GM19467 (cell line): Measurements from ENCODE around the gene PARVG.

Experiments
- ATAC-seq: cut with Tn5 transposase; IDR thresholded peaks from one replicate; pipeline ENCODE4 v1.9.1; 2021; ENCODE audit warnings: mild to moderate bottlenecking, moderate library complexity; ENCODE audit not compliant: unreplicated experiment

PARVG gene

GRCh38 chr22:44195189-44195871 lies 14.6 kb downstream of the PARVG start:
- no peak for ATAC-seq

- ATAC-seq: no peak
These were observed 15.5 kb downstream of the PARVG start for GRCh38 chr22:44196241-44196640.

GRCh38 chr22:44196731-44197131 lies 16.0 kb downstream of the PARVG start:
- no peak for ATAC-seq

GRCh38 chr22:44197271-44197670 lies 16.5 kb downstream of the PARVG start:
- ATAC-seq: no peak

GRCh38 chr22:44199164-44199563 lies 18.4 kb downstream of the PARVG start:
- no peak for ATAC-seq

- no peak for ATAC-seq
These were observed 19.1 kb downstream of the PARVG start for GRCh38 chr22:44199866-44200265.

- no peak for ATAC-seq
These were observed 19.7 kb downstream of the PARVG start for GRCh38 chr22:44200451-44200850.

- ATAC-seq: no peak
These were observed 20.3 kb downstream of the PARVG start for GRCh38 chr22:44200855-44201550.

GRCh38 chr22:44201665-44202064 lies 20.9 kb downstream of the PARVG start:
- no peak for ATAC-seq

GRCh38 chr22:44202261-44202789 lies 21.6 kb downstream of the PARVG start:
- no peak for ATAC-seq

GRCh38 chr22:44203203-44203602 lies 22.5 kb downstream of the PARVG start:
- ATAC-seq: no peak

GRCh38 chr22:44204739-44205515 lies 24.2 kb downstream of the PARVG start:
- ATAC-seq: no peak

GRCh38 chr22:44205516-44206329 lies 25.0 kb downstream of the PARVG start:
- ATAC-seq: no peak

GRCh38 chr22:44206330-44206645 lies 25.6 kb downstream of the PARVG start:
- no peak for ATAC-seq

GRCh38 chr22:44206696-44207095 lies 26.0 kb downstream of the PARVG start:
- ATAC-seq: no peak

- no peak for ATAC-seq
These were observed 26.7 kb downstream of the PARVG start for GRCh38 chr22:44207173-44207980.

- ATAC-seq: no peak
These were observed 27.2 kb downstream of the PARVG start for GRCh38 chr22:44207981-44208317.

GRCh38 chr22:44209343-44209742 lies 28.6 kb downstream of the PARVG start:
- ATAC-seq: no peak

- no peak for ATAC-seq
These were observed 30.0 kb downstream of the PARVG start for GRCh38 chr22:44210722-44211121.

GRCh38 chr22:44211256-44211945 lies 30.7 kb downstream of the PARVG start:
- ATAC-seq: no peak
